Kidney (tissue), 14 donors: ENCODE data around the gene TP63. TPM values are rescaled to one million over a fixed set of nuclear protein-coding genes. Genes with fewer than 3 reads are reported as not detected.

ENCODE experiments used
- DNase-seq, 5 donors: peaks; one replicate each; pipeline ENCODE4 v3.0.0-alpha.2; 2013 to 2020
- FAIRE-seq: peaks from 2 replicates; lab custom pipeline; 2012; peaks lifted over from hg19 to GRCh38; lab: Jason Lieb, UNC
- H3K27ac ChIP-seq, 2 donors: one replicate each; pipeline ENCODE4 v1.7.0; 2013; ENCODE audit warnings: low read depth in 2 of 2, low read length in 2 of 2, inconsistent platforms in 1 of 2
- H3K27me3 ChIP-seq: one replicate; pipeline ENCODE4 v1.7.1; 2013; ENCODE audit warnings: low read length, inconsistent platforms; ENCODE audit not compliant: control insufficient read depth, insufficient read depth
- H3K36me3 ChIP-seq, 3 donors: one replicate each; pipeline versions ENCODE4 v1.7.0 to v1.7.1; 2013; ENCODE audit warnings: low read length in 3 of 3, control low read depth in 1 of 3, inconsistent platforms in 1 of 3; ENCODE audit not compliant: insufficient read depth in 3 of 3, control insufficient read depth in 2 of 3
- H3K4me1 ChIP-seq, 3 donors: one replicate each; pipeline versions ENCODE4 v1.7.0 to v1.7.1; 2013; ENCODE audit warnings: low read length in 3 of 3, inconsistent platforms in 1 of 3, low read depth in 1 of 3; ENCODE audit not compliant: control insufficient read depth in 2 of 3, insufficient read depth in 2 of 3
- H3K4me3 ChIP-seq, 3 donors: one replicate each; pipeline versions ENCODE4 v1.7.0 to v1.8.1; 2013; ENCODE audit warnings: low read length in 3 of 3, control low read depth in 1 of 3, inconsistent platforms in 1 of 3
- H3K9ac ChIP-seq, 3 donors: one replicate each; pipeline versions ENCODE4 v1.7.0 to v1.7.1; 2013; ENCODE audit warnings: low read length in 3 of 3, control low read depth in 1 of 3, inconsistent platforms in 1 of 3
- H3K9me3 ChIP-seq, 3 donors: one replicate each; pipeline versions ENCODE4 v1.7.0 to v1.7.1; 2013; ENCODE audit warnings: low read length in 3 of 3, control low read depth in 1 of 3, inconsistent platforms in 1 of 3; ENCODE audit not compliant: control insufficient read depth in 2 of 3, insufficient read depth in 1 of 3
- intact Hi-C: fragments of 100-400 bp; cut with DNase I; formaldehyde crosslinking; loops from one replicate; pipeline ENCODE4 v1.11.1; 2022
- polyA plus RNA-seq: library from polyadenylated mRNA; stranded (reverse); fragments of 350-450 nt; fragmentation: Illumina TruSeq; extraction: RNeasy Lipid Tissue Mini Kit (QIAGEN cat#74804); gene quantifications from one replicate; pipeline ENCODE4 v1.2.3, GENCODE V29; 2014; ENCODE audit warnings: low read depth, low replicate concordance; ENCODE audit not compliant: insufficient read depth
- total RNA-seq: library from RNA; stranded (reverse); fragmentation: NEBNext Ultra II Directional; extraction: Animal tissue kit (Norgen Biotek cat#: 25700); gene quantifications from one replicate; pipeline ENCODE4 v1.2.1, GENCODE V29; 2021
- TF ChIP-seq, protein P1 (sequence below): IDR thresholded peaks from 3 replicates; pipeline ENCODE4 v1.5.1; 2012; ENCODE audit warnings: mild to moderate bottlenecking, moderate library complexity, borderline replicate concordance; ENCODE audit not compliant: insufficient read depth; ENCODE audit errors: extremely low read depth
- donor health status: control.
- donor health status: control.
- donor health status: control.
- donor health status: control.
- donor health status: control.
- donor health status: DM: yes; HTN: yes; CAD: no.
- donor health status: Normal renal cell carcinoma (clear cell type).

Gene TP63
- total and polyA plus RNA-seq, 2 donors from 2014 or later = 0.13 to 1.1 TPM

DNA sequence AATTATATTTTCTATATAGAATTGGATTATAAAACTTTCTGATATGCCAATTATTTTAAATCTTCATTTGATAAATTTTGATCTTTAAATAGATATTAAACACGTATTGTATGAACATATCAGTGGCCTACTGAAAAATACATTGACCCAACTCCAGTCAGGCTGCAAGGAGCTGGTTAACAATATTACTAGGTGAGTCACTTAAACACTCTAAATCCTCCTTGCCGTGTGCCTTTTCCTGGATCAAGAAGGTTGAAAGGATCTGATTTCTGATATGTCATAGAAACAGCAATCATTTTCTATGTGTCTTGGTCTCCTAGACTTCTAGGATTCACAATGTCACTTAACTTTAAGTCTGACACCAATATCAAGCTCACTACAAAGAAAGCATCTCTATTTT, 123.2 kb downstream of the TP63 start:
- H3K4me3 ChIP-seq = no peak overlapping the region
- H3K9ac ChIP-seq = no peak overlapping the region
- no peak for DNase-seq
- intact Hi-C loops = no loop called here
- H3K36me3 ChIP-seq = no peaks in the 10 kb centered on the region
- H3K9me3 ChIP-seq = no peaks in the 10 kb centered on the region
- no peak for FAIRE-seq
- no peak overlapping the region for H3K27ac ChIP-seq
- TF ChIP-seq, protein P1, sequence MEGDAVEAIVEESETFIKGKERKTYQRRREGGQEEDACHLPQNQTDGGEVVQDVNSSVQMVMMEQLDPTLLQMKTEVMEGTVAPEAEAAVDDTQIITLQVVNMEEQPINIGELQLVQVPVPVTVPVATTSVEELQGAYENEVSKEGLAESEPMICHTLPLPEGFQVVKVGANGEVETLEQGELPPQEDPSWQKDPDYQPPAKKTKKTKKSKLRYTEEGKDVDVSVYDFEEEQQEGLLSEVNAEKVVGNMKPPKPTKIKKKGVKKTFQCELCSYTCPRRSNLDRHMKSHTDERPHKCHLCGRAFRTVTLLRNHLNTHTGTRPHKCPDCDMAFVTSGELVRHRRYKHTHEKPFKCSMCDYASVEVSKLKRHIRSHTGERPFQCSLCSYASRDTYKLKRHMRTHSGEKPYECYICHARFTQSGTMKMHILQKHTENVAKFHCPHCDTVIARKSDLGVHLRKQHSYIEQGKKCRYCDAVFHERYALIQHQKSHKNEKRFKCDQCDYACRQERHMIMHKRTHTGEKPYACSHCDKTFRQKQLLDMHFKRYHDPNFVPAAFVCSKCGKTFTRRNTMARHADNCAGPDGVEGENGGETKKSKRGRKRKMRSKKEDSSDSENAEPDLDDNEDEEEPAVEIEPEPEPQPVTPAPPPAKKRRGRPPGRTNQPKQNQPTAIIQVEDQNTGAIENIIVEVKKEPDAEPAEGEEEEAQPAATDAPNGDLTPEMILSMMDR = no peak
- H3K4me1 ChIP-seq = no peaks in the 10 kb centered on the region
- no peaks in the 10 kb centered on the region for H3K27me3 ChIP-seq

DNA sequence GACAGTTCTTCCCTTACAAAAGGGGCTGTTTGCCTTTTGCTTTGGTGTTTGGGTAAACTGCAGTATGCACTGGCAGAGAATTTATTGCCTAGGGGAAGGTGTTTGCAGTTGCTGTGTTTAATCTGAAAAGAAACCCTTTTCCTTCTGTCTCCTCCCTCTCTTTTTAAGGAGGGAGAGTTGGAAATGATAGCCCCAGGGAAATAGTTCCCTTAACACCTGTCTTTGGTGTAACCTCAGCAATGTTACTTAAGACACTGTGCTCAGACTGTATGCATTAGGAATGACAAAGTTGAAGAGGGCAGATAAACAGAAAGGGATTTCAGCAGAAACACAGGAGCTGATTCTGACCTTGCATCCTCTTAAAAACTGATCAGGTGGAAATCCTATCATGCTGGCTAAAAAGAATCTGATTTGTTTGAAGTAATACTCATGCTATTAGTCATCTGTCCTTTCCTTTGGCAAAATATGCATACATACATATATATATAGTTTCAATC, 125.4 kb downstream of the TP63 start:
- no peaks in the 10 kb centered on the region for H3K27me3 ChIP-seq
- no peak overlapping the region for H3K27ac ChIP-seq
- DNase-seq (peak in 2 of 5 donors; percentile 43 to 45), FAIRE-seq (no peak)
- TF ChIP-seq, protein P1 = no peak
- H3K9ac ChIP-seq = no peak overlapping the region
- intact Hi-C loops = no loop called here
- no peaks in the 10 kb centered on the region for H3K4me1 ChIP-seq
- H3K4me3 ChIP-seq = no peak overlapping the region
- H3K36me3 ChIP-seq = no peaks in the 10 kb centered on the region
- no peaks in the 10 kb centered on the region for H3K9me3 ChIP-seq

DNA sequence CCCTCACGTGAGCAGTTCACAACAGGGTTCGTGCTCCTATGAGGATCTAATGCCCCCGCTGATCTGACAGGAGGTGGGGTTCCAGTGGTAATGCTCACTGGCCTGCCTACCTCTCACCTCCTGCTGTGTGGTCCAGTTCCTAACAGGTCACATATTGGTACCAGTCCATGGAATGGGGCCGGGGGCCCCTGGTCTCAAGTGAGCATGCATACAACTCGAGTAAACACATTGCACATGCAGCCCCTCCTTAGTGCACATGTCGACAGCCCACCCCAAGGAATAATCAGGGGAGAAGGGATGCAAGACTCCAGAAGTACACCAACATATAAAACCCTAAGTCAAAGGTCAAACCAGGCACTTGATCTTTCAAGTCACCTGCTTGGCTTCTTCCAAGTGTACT, 127.0 kb downstream of the TP63 start:
- Histone ChIP-seq H3K36me3 (no peaks in the 10 kb centered on the region), H3K4me3 (no peak overlapping the region), H3K9ac (no peak overlapping the region), H3K27me3 (no peaks in the 10 kb centered on the region), H3K4me1 (no peaks in the 10 kb centered on the region), H3K9me3 (no peaks in the 10 kb centered on the region), H3K27ac (no peak overlapping the region)
- TF ChIP-seq, protein P1 = no peak
- DNase-seq (no peak), FAIRE-seq (no peak)
- intact Hi-C loops = no loop called here

DNA sequence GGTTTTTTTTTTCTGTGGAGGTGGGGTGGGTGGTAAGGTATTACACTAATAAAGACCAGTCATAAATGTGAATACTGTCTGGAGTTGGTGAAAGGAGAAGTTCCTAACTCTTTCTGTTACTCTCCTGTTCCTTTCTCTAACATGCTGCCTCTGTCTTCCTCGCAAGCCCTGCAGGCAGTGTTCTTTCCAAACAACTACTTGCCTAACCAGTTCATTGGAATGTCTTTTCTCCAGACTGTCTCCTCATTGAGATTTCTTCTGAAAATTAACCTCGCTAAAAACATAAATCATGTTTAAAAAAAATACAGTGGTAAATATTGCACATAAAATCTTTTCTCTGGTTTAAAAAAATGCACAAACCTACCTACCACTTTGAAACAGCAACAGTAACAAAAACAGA, 135.2 kb downstream of the TP63 start:
- no peak overlapping the region for H3K4me3 ChIP-seq
- TF ChIP-seq, protein P1 = no peak

More for the DNA sequence above, 135.2 kb downstream of the TP63 start:
- no peaks in the 10 kb centered on the region for H3K27me3 ChIP-seq
- no peaks in the 10 kb centered on the region for H3K9me3 ChIP-seq
- no peak overlapping the region for H3K9ac ChIP-seq
- H3K27ac ChIP-seq = no peak overlapping the region
- DNase-seq (peak in 1 of 5 donors; percentile 34), FAIRE-seq (no peak)
- H3K4me1 ChIP-seq = no peaks in the 10 kb centered on the region
- no peaks in the 10 kb centered on the region for H3K36me3 ChIP-seq
- intact Hi-C loops = no loop called here
